Measurements from ENCODE around the gene CBL. TPM values are rescaled to one million over a fixed set of nuclear protein-coding genes. Genes with fewer than 3 reads are reported as not detected.

Gene CBL
- total RNA-seq, 1 experiment from 2014 or later, result 45.6 TPM

DNA sequence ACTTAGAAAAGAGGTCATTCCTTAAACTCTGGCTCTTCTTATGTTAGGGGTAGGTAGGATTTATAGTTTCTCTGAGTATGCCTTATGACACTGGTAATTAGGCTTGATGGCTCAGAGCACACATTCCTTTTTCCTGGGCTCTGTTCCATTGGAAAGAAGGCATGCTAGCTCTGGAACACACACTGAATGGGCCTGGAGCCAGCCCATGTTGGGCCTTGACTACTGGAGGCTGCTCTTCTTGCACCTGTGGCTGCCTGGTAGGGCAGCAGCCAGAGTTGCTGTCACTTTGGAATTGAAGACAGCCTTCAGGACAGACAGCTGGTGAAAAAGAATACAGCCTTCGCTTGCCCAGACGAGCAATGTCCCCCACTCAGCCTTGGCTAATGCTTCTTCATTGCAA is 92.6 kb downstream of the CBL start (continued):
- no peak for TF ChIP-seq ZNF219 (CRISPR knock-in tag; IDR thresholded peaks at IDR 0.05; ENCODE audit: borderline replicate concordance)
- no peak for TF ChIP-seq NR1H2 (CRISPR knock-in tag; IDR thresholded peaks at IDR 0.05)
- TF ChIP-seq, protein P1, sequence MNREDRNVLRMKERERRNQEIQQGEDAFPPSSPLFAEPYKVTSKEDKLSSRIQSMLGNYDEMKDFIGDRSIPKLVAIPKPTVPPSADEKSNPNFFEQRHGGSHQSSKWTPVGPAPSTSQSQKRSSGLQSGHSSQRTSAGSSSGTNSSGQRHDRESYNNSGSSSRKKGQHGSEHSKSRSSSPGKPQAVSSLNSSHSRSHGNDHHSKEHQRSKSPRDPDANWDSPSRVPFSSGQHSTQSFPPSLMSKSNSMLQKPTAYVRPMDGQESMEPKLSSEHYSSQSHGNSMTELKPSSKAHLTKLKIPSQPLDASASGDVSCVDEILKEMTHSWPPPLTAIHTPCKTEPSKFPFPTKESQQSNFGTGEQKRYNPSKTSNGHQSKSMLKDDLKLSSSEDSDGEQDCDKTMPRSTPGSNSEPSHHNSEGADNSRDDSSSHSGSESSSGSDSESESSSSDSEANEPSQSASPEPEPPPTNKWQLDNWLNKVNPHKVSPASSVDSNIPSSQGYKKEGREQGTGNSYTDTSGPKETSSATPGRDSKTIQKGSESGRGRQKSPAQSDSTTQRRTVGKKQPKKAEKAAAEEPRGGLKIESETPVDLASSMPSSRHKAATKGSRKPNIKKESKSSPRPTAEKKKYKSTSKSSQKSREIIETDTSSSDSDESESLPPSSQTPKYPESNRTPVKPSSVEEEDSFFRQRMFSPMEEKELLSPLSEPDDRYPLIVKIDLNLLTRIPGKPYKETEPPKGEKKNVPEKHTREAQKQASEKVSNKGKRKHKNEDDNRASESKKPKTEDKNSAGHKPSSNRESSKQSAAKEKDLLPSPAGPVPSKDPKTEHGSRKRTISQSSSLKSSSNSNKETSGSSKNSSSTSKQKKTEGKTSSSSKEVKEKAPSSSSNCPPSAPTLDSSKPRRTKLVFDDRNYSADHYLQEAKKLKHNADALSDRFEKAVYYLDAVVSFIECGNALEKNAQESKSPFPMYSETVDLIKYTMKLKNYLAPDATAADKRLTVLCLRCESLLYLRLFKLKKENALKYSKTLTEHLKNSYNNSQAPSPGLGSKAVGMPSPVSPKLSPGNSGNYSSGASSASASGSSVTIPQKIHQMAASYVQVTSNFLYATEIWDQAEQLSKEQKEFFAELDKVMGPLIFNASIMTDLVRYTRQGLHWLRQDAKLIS (CRISPR knock-in tag; IDR thresholded peaks at IDR 0.05; ENCODE audit: borderline replicate concordance), result no peak

DNA sequence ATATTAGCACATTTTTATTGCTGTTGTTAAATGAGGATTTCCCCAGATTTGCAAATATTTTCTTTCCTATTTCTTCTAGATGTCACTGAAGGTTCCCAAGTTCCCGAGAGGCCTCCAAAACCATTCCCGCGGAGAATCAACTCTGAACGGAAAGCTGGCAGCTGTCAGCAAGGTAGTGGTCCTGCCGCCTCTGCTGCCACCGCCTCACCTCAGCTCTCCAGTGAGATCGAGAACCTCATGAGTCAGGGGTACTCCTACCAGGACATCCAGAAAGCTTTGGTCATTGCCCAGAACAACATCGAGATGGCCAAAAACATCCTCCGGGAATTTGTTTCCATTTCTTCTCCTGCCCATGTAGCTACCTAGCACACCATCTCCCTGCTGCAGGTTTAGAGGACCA is 93.3 kb downstream of the CBL start:
- peaks cover 67% of the 10 kb centered on the region for H3K36me3 Mint-ChIP-seq
- TF ChIP-seq, protein P2, sequence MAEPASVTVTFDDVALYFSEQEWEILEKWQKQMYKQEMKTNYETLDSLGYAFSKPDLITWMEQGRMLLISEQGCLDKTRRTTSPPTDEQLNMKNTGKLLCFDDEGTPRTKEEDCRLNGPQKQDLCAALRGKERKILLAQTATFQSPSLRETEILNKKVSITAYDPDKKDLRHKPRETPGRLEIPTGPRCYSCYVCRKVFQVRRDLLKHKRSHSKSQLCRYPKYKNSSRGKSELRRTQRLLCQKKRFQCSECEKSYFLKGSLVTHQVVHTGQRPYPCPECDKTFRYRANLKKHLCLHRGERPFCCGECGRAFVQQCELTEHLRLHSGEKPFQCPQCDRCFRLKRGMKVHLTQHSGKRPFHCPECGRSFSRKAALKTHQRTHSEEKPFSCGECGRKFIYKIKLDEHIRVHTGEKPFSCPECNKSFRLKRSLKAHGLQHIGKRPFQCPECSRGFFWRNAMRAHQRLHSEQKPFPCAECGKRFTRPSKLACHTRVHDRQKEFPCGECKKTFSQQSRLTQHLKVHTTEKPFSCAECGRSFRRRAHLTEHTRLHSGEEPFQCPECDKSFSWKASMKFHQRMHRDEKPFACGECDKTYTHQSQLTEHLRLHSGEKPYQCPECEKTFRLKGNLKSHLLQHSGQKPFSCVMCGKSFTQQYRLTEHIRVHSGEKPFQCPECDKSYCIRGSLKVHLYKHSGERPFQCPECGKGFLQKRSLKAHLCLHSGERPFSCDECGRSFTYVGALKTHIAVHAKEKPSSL (CRISPR knock-in tag; conservative IDR thresholded peaks at IDR 0.05), result no peak
- TF ChIP-seq GABPB1 (CRISPR knock-in tag; IDR thresholded peaks at IDR 0.05), result no peak
- TF ChIP-seq NFE2L1 (CRISPR knock-in tag; IDR thresholded peaks at IDR 0.05), result no peak
- TF ChIP-seq, protein P3, sequence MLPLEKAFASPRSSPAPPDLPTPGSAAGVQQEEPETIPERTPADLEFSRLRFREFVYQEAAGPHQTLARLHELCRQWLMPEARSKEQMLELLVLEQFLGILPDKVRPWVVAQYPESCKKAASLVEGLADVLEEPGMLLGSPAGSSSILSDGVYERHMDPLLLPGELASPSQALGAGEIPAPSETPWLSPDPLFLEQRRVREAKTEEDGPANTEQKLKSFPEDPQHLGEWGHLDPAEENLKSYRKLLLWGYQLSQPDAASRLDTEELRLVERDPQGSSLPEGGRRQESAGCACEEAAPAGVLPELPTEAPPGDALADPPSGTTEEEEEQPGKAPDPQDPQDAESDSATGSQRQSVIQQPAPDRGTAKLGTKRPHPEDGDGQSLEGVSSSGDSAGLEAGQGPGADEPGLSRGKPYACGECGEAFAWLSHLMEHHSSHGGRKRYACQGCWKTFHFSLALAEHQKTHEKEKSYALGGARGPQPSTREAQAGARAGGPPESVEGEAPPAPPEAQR (CRISPR knock-in tag; IDR thresholded peaks at IDR 0.05), result no peak
- TF ChIP-seq, protein P4, sequence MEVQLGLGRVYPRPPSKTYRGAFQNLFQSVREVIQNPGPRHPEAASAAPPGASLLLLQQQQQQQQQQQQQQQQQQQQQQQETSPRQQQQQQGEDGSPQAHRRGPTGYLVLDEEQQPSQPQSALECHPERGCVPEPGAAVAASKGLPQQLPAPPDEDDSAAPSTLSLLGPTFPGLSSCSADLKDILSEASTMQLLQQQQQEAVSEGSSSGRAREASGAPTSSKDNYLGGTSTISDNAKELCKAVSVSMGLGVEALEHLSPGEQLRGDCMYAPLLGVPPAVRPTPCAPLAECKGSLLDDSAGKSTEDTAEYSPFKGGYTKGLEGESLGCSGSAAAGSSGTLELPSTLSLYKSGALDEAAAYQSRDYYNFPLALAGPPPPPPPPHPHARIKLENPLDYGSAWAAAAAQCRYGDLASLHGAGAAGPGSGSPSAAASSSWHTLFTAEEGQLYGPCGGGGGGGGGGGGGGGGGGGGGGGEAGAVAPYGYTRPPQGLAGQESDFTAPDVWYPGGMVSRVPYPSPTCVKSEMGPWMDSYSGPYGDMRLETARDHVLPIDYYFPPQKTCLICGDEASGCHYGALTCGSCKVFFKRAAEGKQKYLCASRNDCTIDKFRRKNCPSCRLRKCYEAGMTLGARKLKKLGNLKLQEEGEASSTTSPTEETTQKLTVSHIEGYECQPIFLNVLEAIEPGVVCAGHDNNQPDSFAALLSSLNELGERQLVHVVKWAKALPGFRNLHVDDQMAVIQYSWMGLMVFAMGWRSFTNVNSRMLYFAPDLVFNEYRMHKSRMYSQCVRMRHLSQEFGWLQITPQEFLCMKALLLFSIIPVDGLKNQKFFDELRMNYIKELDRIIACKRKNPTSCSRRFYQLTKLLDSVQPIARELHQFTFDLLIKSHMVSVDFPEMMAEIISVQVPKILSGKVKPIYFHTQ (CRISPR knock-in tag; IDR thresholded peaks at IDR 0.05), result no peak
- TF ChIP-seq, protein P5, sequence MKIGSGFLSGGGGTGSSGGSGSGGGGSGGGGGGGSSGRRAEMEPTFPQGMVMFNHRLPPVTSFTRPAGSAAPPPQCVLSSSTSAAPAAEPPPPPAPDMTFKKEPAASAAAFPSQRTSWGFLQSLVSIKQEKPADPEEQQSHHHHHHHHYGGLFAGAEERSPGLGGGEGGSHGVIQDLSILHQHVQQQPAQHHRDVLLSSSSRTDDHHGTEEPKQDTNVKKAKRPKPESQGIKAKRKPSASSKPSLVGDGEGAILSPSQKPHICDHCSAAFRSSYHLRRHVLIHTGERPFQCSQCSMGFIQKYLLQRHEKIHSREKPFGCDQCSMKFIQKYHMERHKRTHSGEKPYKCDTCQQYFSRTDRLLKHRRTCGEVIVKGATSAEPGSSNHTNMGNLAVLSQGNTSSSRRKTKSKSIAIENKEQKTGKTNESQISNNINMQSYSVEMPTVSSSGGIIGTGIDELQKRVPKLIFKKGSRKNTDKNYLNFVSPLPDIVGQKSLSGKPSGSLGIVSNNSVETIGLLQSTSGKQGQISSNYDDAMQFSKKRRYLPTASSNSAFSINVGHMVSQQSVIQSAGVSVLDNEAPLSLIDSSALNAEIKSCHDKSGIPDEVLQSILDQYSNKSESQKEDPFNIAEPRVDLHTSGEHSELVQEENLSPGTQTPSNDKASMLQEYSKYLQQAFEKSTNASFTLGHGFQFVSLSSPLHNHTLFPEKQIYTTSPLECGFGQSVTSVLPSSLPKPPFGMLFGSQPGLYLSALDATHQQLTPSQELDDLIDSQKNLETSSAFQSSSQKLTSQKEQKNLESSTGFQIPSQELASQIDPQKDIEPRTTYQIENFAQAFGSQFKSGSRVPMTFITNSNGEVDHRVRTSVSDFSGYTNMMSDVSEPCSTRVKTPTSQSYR (CRISPR knock-in tag; IDR thresholded peaks at IDR 0.05), result no peak
- no peak for TF ChIP-seq MXD4 (CRISPR knock-in tag; IDR thresholded peaks at IDR 0.05; ENCODE audit: borderline replicate concordance)
- TF ChIP-seq ZBTB21 (CRISPR knock-in tag; IDR thresholded peaks at IDR 0.05; ENCODE audit: borderline replicate concordance), result no peak
- no peak for TF ChIP-seq ZNF232 (CRISPR knock-in tag; IDR thresholded peaks at IDR 0.05)
- no peak for TF ChIP-seq PRRX2 (CRISPR knock-in tag; IDR thresholded peaks at IDR 0.05)
- no peak for TF ChIP-seq ZNF396 (CRISPR knock-in tag; IDR thresholded peaks at IDR 0.05; ENCODE audit: borderline replicate concordance)
- TF ChIP-seq RELA (CRISPR knock-in tag; IDR thresholded peaks at IDR 0.05; ENCODE audit: borderline replicate concordance), result no peak
- TF ChIP-seq TCF7 (CRISPR knock-in tag; IDR thresholded peaks at IDR 0.05; ENCODE audit: low read depth), result no peak
- TF ChIP-seq, protein P6, sequence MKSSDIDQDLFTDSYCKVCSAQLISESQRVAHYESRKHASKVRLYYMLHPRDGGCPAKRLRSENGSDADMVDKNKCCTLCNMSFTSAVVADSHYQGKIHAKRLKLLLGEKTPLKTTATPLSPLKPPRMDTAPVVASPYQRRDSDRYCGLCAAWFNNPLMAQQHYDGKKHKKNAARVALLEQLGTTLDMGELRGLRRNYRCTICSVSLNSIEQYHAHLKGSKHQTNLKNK (CRISPR knock-in tag; IDR thresholded peaks at IDR 0.05), result no peak
- TF ChIP-seq, protein P7, sequence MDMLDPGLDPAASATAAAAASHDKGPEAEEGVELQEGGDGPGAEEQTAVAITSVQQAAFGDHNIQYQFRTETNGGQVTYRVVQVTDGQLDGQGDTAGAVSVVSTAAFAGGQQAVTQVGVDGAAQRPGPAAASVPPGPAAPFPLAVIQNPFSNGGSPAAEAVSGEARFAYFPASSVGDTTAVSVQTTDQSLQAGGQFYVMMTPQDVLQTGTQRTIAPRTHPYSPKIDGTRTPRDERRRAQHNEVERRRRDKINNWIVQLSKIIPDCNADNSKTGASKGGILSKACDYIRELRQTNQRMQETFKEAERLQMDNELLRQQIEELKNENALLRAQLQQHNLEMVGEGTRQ (CRISPR knock-in tag; IDR thresholded peaks at IDR 0.05), result no peak
- no peak for TF ChIP-seq ETV6 (CRISPR knock-in tag; IDR thresholded peaks at IDR 0.05)
- no peak for TF ChIP-seq ZNF416 (CRISPR knock-in tag; IDR thresholded peaks at IDR 0.05)
- H3K27me3 Mint-ChIP-seq (ENCODE audit: low read depth), result no peaks in the 10 kb centered on the region

More for the DNA sequence above, 93.3 kb downstream of the CBL start:
- Mint-ChIP-seq H3K4me1 (no peaks in the 10 kb centered on the region), H3K9me3 (no peaks in the 10 kb centered on the region), H3K27ac (no peak overlapping the region), H3K4me3 (no peak overlapping the region)
- ChIA-PET CTCF (interaction anchor here (0.9 to 2.1 kb wide), 2 partner anchors 15 to 41 kb away, joined by 3 to 5 read pairs; no protein-coding TSS in a partner anchor), POLR2A (no interaction called here)
- DNase-seq (ENCODE audit: low spot score) (no peak), ATAC-seq (no peak)
